ENCODE results near the gene LGR6.

Gene LGR6

DNA sequence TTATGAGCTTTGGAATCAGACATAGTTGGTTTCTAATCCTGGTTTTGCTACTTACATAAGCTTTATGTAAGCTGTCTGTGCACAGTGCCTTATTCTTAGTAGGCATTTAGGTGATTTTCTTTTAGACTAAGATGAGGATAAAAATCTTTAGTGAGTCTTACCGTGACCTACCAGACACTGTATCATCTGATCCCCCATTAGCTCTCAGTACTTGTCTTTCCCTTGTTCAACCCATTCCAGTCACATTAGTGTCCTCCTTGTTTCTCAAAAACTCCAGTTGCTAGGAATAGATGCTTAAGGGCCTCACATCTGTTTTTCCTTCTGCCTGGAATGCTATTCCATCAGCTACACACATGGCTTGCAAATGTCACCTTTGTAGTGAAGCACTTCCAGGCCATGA lies 173.7 kb downstream of the LGR6 start:
- DNase-seq (ENCODE audit: low read depth in 2 of 2) = no peak
- no peak overlapping the region for H3K4me3 ChIP-seq (replicated peaks in 1 of 2; ENCODE audit: low read depth in 2 of 2, low read length in 2 of 2)
- TF ChIP-seq CTCF (IDR thresholded peaks at IDR 0.05; ENCODE audit: low read depth, low read length) = no peak
